ENCODE results near the gene GRAMD4.

GRAMD4 gene

GRCh38 chr22:46606886-46607285, 13.3 kb upstream of the GRAMD4 start:
- H3K9ac ChIP-seq (ENCODE audit: low read length): no peak overlapping the region
- no peaks in the 10 kb centered on the region for H3K4me1 ChIP-seq (ENCODE audit: insufficient read depth, low read length, severe bottlenecking)
- H3K9me3 ChIP-seq (ENCODE audit: low read length): no peaks in the 10 kb centered on the region
- H4K20me1 ChIP-seq (ENCODE audit: insufficient read depth, low read length): no peaks in the 10 kb centered on the region
- H3K27ac ChIP-seq (ENCODE audit: low read depth, low read length, poor library complexity, severe bottlenecking): no peak overlapping the region
- no peaks in the 10 kb centered on the region for H3F3A ChIP-seq (ENCODE audit: insufficient read depth, low read length)
- TF ChIP-seq CTCF (IDR thresholded peaks at IDR 0.05; ENCODE audit: low read length) (no peak), EZH2 (IDR thresholded peaks at IDR 0.05; ENCODE audit: borderline replicate concordance, low read length) (no peak)
- H3K4me3 ChIP-seq (ENCODE audit: low read depth, low read length, poor library complexity, severe bottlenecking): no peak overlapping the region
- no peak overlapping the region for H2AFZ ChIP-seq (ENCODE audit: low read length)
- no peaks in the 10 kb centered on the region; the same call in 1 of the 2 replicates for H3K27me3 ChIP-seq (ENCODE audit: insufficient read depth, low read length)
- H3K4me2 ChIP-seq (ENCODE audit: low read length): no peak overlapping the region
- no peaks in the 10 kb centered on the region for H3K79me2 ChIP-seq (ENCODE audit: insufficient read depth, low read length)
- no peaks in the 10 kb centered on the region for H3K9me2 ChIP-seq (ENCODE audit: low read depth, low read length)
- H3K36me3 ChIP-seq (ENCODE audit: insufficient read depth, low read length): no peaks in the 10 kb centered on the region

GRCh38 chr22:46607483-46608114, 12.6 kb upstream of the GRAMD4 start:
- Histone ChIP-seq H3K36me3 (ENCODE audit: insufficient read depth, low read length) (no peaks in the 10 kb centered on the region), H3K27me3 (ENCODE audit: insufficient read depth, low read length) (no peaks in the 10 kb centered on the region; the same call in 1 of the 2 replicates), H3K27ac (ENCODE audit: low read depth, low read length, poor library complexity, severe bottlenecking) (no peak overlapping the region), H3K4me2 (ENCODE audit: low read length) (no peak overlapping the region), H3K9me2 (ENCODE audit: low read depth, low read length) (no peaks in the 10 kb centered on the region), H3K4me1 (ENCODE audit: insufficient read depth, low read length, severe bottlenecking) (peaks cover 2% of the 10 kb centered on the region), H4K20me1 (ENCODE audit: insufficient read depth, low read length) (no peaks in the 10 kb centered on the region), H3K9me3 (ENCODE audit: low read length) (no peaks in the 10 kb centered on the region), H3K9ac (ENCODE audit: low read length) (no peak overlapping the region), H2AFZ (ENCODE audit: low read length) (no peak overlapping the region), H3F3A (ENCODE audit: insufficient read depth, low read length) (no peaks in the 10 kb centered on the region), H3K4me3 (ENCODE audit: low read depth, low read length, poor library complexity, severe bottlenecking) (no peak overlapping the region), H3K79me2 (ENCODE audit: insufficient read depth, low read length) (no peaks in the 10 kb centered on the region)
- TF ChIP-seq CTCF (IDR thresholded peaks at IDR 0.05; ENCODE audit: low read length) (no peak), EZH2 (IDR thresholded peaks at IDR 0.05; ENCODE audit: borderline replicate concordance, low read length) (no peak)

- Histone ChIP-seq H3K79me2 (ENCODE audit: insufficient read depth, low read length) (no peaks in the 10 kb centered on the region), H3K4me1 (ENCODE audit: insufficient read depth, low read length, severe bottlenecking) (peaks cover 18% of the 10 kb centered on the region), H4K20me1 (ENCODE audit: insufficient read depth, low read length) (no peaks in the 10 kb centered on the region), H3K9me3 (ENCODE audit: low read length) (no peaks in the 10 kb centered on the region), H2AFZ (ENCODE audit: low read length) (no peak overlapping the region), H3K36me3 (ENCODE audit: insufficient read depth, low read length) (no peaks in the 10 kb centered on the region), H3K4me2 (ENCODE audit: low read length) (no peak overlapping the region), H3K4me3 (ENCODE audit: low read depth, low read length, poor library complexity, severe bottlenecking) (no peak overlapping the region), H3K9me2 (ENCODE audit: low read depth, low read length) (no peaks in the 10 kb centered on the region), H3K27me3 (ENCODE audit: insufficient read depth, low read length) (no peaks in the 10 kb centered on the region; the same call in 1 of the 2 replicates), H3K9ac (ENCODE audit: low read length) (no peak overlapping the region), H3K27ac (ENCODE audit: low read depth, low read length, poor library complexity, severe bottlenecking) (no peak overlapping the region), H3F3A (ENCODE audit: insufficient read depth, low read length) (no peaks in the 10 kb centered on the region)
- TF ChIP-seq EZH2 (IDR thresholded peaks at IDR 0.05; ENCODE audit: borderline replicate concordance, low read length) (no peak), CTCF (IDR thresholded peaks at IDR 0.05; ENCODE audit: low read length) (no peak)
Measured at GRCh38 chr22:46609175-46609690, 11.0 kb upstream of the GRAMD4 start.

Data from OCI-LY1 (cell line).